ENCODE data around the gene STEEP1.

STEEP1 gene

DNA sequence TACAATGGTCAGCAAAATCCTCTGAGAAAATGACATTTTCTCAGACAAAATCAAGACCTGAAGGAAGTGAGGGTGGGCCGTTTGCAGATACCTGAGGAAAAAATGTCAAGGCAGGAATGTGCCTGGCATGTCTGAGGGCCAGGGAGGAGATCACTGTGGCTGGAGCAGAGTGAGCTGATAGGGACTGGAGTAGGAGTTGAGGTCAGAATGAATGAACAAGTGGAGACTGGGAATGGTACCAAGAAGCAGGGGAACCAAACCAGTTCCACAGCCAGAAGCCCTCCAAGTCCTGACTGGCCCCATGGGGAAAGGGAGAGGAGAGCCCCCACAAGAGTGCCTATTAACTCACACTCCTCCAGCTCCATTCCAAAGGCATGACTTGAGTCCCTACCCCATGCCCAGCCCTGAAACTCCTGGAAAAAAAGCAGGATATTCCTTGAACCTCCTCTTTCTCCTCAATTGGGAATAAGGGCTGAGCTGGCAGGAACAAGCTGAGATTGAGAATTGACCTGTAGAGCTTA lies 41.5 kb downstream of the STEEP1 start:
- Mint-ChIP-seq H3K36me3 (ENCODE audit: low read depth) (no peaks in the 10 kb centered on the region), H3K4me1 (no peaks in the 10 kb centered on the region), H3K9me3 (peaks cover 57% of the 10 kb centered on the region), H3K27me3 (ENCODE audit: low read depth, poor library complexity) (peaks cover 4% of the 10 kb centered on the region), H3K4me3 (no peak overlapping the region), H3K27ac (no peak overlapping the region)
- TF ChIP-seq, protein P1, sequence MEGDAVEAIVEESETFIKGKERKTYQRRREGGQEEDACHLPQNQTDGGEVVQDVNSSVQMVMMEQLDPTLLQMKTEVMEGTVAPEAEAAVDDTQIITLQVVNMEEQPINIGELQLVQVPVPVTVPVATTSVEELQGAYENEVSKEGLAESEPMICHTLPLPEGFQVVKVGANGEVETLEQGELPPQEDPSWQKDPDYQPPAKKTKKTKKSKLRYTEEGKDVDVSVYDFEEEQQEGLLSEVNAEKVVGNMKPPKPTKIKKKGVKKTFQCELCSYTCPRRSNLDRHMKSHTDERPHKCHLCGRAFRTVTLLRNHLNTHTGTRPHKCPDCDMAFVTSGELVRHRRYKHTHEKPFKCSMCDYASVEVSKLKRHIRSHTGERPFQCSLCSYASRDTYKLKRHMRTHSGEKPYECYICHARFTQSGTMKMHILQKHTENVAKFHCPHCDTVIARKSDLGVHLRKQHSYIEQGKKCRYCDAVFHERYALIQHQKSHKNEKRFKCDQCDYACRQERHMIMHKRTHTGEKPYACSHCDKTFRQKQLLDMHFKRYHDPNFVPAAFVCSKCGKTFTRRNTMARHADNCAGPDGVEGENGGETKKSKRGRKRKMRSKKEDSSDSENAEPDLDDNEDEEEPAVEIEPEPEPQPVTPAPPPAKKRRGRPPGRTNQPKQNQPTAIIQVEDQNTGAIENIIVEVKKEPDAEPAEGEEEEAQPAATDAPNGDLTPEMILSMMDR (IDR thresholded peaks at IDR 0.05) = no peak
- DNase-seq = no peak

DNA sequence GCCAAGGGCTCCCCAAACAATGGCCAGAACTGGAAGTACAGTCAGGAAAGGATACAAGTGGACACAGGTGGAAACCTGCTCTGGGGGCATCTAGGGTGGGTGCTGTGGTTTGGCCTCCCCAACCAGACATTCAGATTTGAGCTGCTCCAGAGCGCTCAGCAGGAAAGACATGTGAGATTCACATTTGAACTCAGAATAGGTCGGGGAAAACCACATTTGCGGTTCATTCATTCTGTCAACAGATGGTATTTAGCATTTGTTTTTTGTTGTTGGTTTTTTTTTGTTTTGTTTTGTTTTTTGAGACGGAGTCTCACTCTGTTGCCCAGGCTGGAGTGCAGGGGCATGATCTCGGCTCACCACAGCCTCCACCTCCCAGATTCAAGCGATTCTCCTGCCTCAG lies 44.0 kb downstream of the STEEP1 start:
- H3K27me3 Mint-ChIP-seq (ENCODE audit: low read depth, poor library complexity) = peaks cover 4% of the 10 kb centered on the region
- TF ChIP-seq, protein P1 (IDR thresholded peaks at IDR 0.05) = no peak
- H3K4me3 Mint-ChIP-seq = no peak overlapping the region
- H3K4me1 Mint-ChIP-seq = peaks cover 4% of the 10 kb centered on the region
- H3K36me3 Mint-ChIP-seq (ENCODE audit: low read depth) = no peaks in the 10 kb centered on the region
- DNase-seq = no peak
- H3K27ac Mint-ChIP-seq = no peak overlapping the region
- peaks cover 49% of the 10 kb centered on the region for H3K9me3 Mint-ChIP-seq

DNA sequence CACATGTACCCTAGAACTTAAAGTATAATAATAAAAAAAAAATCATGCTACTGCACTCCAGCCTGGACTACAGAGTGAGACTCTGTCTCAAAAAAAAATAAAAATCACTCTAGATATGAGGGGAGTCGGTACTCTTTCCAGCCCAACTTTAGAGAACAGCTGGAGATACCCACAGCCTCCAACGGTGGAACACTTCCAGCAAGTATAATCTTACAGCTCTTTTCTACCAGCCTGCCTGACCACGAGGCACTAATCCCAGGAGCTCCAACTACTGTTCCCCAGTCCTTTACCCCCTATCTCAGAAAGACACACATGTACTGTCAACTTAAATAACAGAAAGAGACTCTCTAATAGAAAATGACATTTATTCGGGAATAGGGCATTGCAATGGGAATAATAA lies 46.8 kb downstream of the STEEP1 start:
- peaks cover 54% of the 10 kb centered on the region for H3K9me3 Mint-ChIP-seq
- H3K4me1 Mint-ChIP-seq = peaks cover 5% of the 10 kb centered on the region

DNA sequence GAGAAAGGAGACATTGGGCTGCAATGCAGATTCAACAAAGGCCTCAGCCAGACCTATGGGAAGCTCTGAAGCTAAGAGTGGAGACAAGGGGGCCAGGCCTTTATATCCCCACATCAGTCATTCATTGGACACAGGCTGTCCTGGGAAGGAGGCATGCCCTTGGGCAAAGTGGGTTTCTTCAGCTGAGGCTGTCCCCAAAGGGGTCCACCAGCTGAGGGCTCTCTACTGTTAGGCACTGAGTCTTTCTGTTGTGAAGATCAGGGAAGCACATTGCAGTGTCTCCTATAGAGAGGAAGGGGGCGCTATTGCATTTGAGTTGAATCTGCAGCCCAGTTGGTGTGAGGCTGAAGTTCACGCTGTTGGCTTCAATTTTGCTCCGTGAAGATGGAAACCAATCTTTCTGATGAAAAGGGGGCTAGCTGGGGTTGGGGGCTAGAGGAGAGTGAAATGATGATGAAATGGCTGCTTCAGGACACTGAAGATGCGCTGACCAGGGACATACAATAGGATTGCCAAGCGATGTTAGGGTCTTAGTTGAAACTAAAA lies 49.0 kb downstream of the STEEP1 start:
- Mint-ChIP-seq H3K4me3 (no peak overlapping the region), H3K36me3 (ENCODE audit: low read depth) (no peaks in the 10 kb centered on the region), H3K9me3 (peaks cover 48% of the 10 kb centered on the region), H3K4me1 (peaks cover 5% of the 10 kb centered on the region), H3K27ac (no peak overlapping the region), H3K27me3 (ENCODE audit: low read depth, poor library complexity) (peaks cover 4% of the 10 kb centered on the region)
- peak; percentile 26 for DNase-seq
- TF ChIP-seq, protein P1 (IDR thresholded peaks at IDR 0.05) = peak; percentile 58

More for the DNA sequence above, 46.8 kb downstream of the STEEP1 start:
- Mint-ChIP-seq H3K36me3 (ENCODE audit: low read depth) (no peaks in the 10 kb centered on the region), H3K27me3 (ENCODE audit: low read depth, poor library complexity) (peaks cover 4% of the 10 kb centered on the region), H3K27ac (no peak overlapping the region), H3K4me3 (no peak overlapping the region)
- no peak for DNase-seq
- TF ChIP-seq, protein P1 (IDR thresholded peaks at IDR 0.05) = no peak

DNA sequence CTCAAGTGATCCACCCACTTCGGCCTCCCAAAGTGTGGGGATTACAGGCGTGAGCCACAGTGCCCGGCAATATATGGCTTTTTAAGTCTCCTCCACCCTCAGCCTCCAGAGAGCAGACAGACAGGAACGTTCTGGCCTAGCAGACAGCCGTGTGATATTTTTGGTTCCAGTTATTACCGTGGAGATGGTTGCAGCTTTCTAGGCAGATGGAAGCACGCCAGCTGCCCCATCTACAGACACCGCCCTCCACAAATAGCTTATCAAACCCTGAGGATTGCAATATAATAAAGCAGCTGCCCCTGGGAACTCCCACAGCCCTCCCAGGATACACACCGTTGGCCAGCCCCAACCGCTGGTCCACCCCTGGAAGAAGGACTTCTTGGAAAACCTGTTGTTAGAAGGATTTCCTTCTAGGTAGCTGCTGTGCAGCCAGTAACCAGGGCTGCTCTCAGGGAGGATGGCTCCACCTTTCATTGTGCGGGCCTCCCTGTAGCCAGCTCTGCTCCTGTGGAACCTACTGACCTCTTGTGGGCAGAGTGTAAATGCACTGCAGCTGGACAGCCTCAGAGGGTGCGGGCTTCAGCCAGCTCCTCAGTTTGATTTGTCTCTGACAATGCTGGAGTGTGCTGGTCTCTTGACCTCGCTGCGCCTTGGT lies 52.9 kb downstream of the STEEP1 start:
- H3K4me3 Mint-ChIP-seq = no peak overlapping the region
- H3K9me3 Mint-ChIP-seq = peaks cover 30% of the 10 kb centered on the region
- H3K27ac Mint-ChIP-seq = no peak overlapping the region
- TF ChIP-seq, protein P1 (IDR thresholded peaks at IDR 0.05) = peak; percentile 54
- peaks cover 5% of the 10 kb centered on the region for H3K4me1 Mint-ChIP-seq
- H3K27me3 Mint-ChIP-seq (ENCODE audit: low read depth, poor library complexity) = peaks cover 4% of the 10 kb centered on the region
- peak; percentile 50 for DNase-seq
- H3K36me3 Mint-ChIP-seq (ENCODE audit: low read depth) = no peaks in the 10 kb centered on the region

DNA sequence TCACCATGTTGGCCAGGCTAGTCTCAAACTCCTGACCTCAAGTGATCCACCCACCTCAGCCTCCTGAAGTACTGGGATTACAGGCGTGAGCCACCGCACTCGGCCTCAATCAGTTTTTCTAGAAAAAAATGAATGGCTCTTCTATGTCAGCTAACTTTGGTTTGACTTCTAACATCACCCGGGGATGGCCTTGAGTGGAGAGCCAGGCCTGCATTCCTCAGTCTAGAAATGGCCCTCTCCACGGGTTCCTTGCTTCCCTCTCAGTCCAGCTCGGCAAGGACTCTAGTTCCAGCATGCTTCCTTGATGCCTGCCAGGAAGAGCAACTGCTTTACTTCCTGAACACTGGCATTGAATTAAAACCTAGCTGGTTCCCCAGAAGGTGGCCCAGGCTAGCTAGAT lies 58.0 kb downstream of the STEEP1 start:
- H3K27ac Mint-ChIP-seq = no peak overlapping the region
- H3K4me3 Mint-ChIP-seq = no peak overlapping the region
- DNase-seq = no peak
- peaks cover 10% of the 10 kb centered on the region for H3K27me3 Mint-ChIP-seq (ENCODE audit: low read depth, poor library complexity)
- no peaks in the 10 kb centered on the region for H3K4me1 Mint-ChIP-seq
- H3K9me3 Mint-ChIP-seq = peaks cover 23% of the 10 kb centered on the region
- TF ChIP-seq, protein P1 (IDR thresholded peaks at IDR 0.05) = no peak
- no peaks in the 10 kb centered on the region for H3K36me3 Mint-ChIP-seq (ENCODE audit: low read depth)

Data from nephron progenitor cell (in vitro differentiated cells).